Kidney (tissue), 14 donors: ENCODE data around the gene GTPBP1. TPM values are rescaled to one million over a fixed set of nuclear protein-coding genes. Genes with fewer than 3 reads are reported as not detected.

Experiments
- DNase-seq, 5 donors: peaks; one replicate each; pipeline ENCODE4 v3.0.0-alpha.2; 2013 to 2020
- FAIRE-seq: peaks from 2 replicates; lab custom pipeline; 2012; peaks lifted over from hg19 to GRCh38; lab: Jason Lieb, UNC
- H3K27ac ChIP-seq, 2 donors: one replicate each; pipeline ENCODE4 v1.7.0; 2013; ENCODE audit warnings: low read depth in 2 of 2, low read length in 2 of 2, inconsistent platforms in 1 of 2
- H3K27me3 ChIP-seq: one replicate; pipeline ENCODE4 v1.7.1; 2013; ENCODE audit warnings: low read length, inconsistent platforms; ENCODE audit not compliant: control insufficient read depth, insufficient read depth
- H3K36me3 ChIP-seq, 3 donors: one replicate each; pipeline versions ENCODE4 v1.7.0 to v1.7.1; 2013; ENCODE audit warnings: low read length in 3 of 3, control low read depth in 1 of 3, inconsistent platforms in 1 of 3; ENCODE audit not compliant: insufficient read depth in 3 of 3, control insufficient read depth in 2 of 3
- H3K4me1 ChIP-seq, 3 donors: one replicate each; pipeline versions ENCODE4 v1.7.0 to v1.7.1; 2013; ENCODE audit warnings: low read length in 3 of 3, inconsistent platforms in 1 of 3, low read depth in 1 of 3; ENCODE audit not compliant: control insufficient read depth in 2 of 3, insufficient read depth in 2 of 3
- H3K4me3 ChIP-seq, 3 donors: one replicate each; pipeline versions ENCODE4 v1.7.0 to v1.8.1; 2013; ENCODE audit warnings: low read length in 3 of 3, control low read depth in 1 of 3, inconsistent platforms in 1 of 3
- H3K9ac ChIP-seq, 3 donors: one replicate each; pipeline versions ENCODE4 v1.7.0 to v1.7.1; 2013; ENCODE audit warnings: low read length in 3 of 3, control low read depth in 1 of 3, inconsistent platforms in 1 of 3
- H3K9me3 ChIP-seq, 3 donors: one replicate each; pipeline versions ENCODE4 v1.7.0 to v1.7.1; 2013; ENCODE audit warnings: low read length in 3 of 3, control low read depth in 1 of 3, inconsistent platforms in 1 of 3; ENCODE audit not compliant: control insufficient read depth in 2 of 3, insufficient read depth in 1 of 3
- CTCF ChIP-seq: IDR thresholded peaks from 3 replicates; pipeline ENCODE4 v1.5.1; 2012; ENCODE audit warnings: mild to moderate bottlenecking, moderate library complexity, borderline replicate concordance; ENCODE audit not compliant: insufficient read depth; ENCODE audit errors: extremely low read depth
- intact Hi-C: fragments of 100-400 bp; cut with DNase I; formaldehyde crosslinking; loops from one replicate; pipeline ENCODE4 v1.11.1; 2022
- polyA plus RNA-seq: library from polyadenylated mRNA; stranded (reverse); fragments of 350-450 nt; fragmentation: Illumina TruSeq; extraction: RNeasy Lipid Tissue Mini Kit (QIAGEN cat#74804); gene quantifications from one replicate; pipeline ENCODE4 v1.2.3, GENCODE V29; 2014; ENCODE audit warnings: low read depth, low replicate concordance; ENCODE audit not compliant: insufficient read depth
- total RNA-seq: library from RNA; stranded (reverse); fragmentation: NEBNext Ultra II Directional; extraction: Animal tissue kit (Norgen Biotek cat#: 25700); gene quantifications from one replicate; pipeline ENCODE4 v1.2.1, GENCODE V29; 2021
- donor health status: control.
- donor health status: control.
- donor health status: control.
- donor health status: control.
- donor health status: control.
- donor health status: DM: yes; HTN: yes; CAD: no.
- donor health status: Normal renal cell carcinoma (clear cell type).

GTPBP1 gene
- total and polyA plus RNA-seq, 2 donors from 2014 or later, result 11.7 to 52.0 TPM

DNA sequence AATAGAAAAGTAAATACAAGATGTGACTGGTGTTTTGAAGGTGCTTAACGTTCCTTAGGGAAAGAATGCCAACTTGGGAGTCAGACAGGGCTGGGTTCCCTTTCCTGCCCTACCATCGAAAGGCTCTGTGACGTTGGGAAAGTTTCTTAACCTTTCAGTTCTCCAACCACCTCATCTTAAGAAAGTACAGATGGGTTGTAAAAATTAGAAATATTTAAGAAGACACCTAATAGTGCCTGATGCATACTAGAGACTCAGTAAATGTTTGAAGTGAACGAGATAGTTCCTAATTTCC, 1.1 kb downstream of the GTPBP1 start:
- Histone ChIP-seq H3K27ac (peak overlapping the region; percentile 83 to 89), H3K4me1 (peaks cover 6 to 18% (median 15%) of the 10 kb centered on the region in 3 donors), H3K9me3 (no peaks in the 10 kb centered on the region), H3K36me3 (peaks cover 0 to 2% (median 0%) of the 10 kb centered on the region in 3 donors), H3K9ac (peak overlapping the region; percentile 1 to 85 (median 70)), H3K27me3 (no peaks in the 10 kb centered on the region), H3K4me3 (peak overlapping the region; percentile 45 to 91 (median 78))
- FAIRE-seq (no peak), DNase-seq (no peak)
- no peak for TF ChIP-seq CTCF
- intact Hi-C loops, result no loop called here

DNA sequence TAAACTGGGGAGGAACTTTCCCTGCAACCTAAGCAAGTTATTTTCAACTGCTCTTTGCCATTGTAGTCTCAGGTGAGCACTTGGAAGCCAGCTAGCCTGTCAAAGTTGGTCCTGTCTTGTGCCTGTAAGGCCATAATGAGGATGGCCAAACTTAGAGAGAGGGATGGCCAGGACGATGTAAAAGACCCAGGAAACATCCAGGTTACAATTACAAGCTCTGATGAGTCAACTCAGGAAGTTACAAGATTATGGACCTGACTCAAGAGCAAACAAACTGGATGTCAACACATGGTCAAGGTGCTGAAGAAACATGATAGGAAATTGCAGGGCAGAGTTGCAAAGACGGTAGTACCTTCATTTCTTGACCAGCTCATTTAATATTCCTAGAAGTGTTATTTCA, 1.6 kb downstream of the GTPBP1 start:
- no peak for FAIRE-seq
- Histone ChIP-seq H3K4me1 (peaks cover 6 to 20% (median 15%) of the 10 kb centered on the region in 3 donors), H3K27me3 (no peaks in the 10 kb centered on the region), H3K27ac (no peak overlapping the region), H3K4me3 (peak overlapping the region; percentile 45 to 91 (median 78)), H3K36me3 (peaks cover 0 to 2% (median 0%) of the 10 kb centered on the region in 3 donors), H3K9ac (peak overlapping the region in 1 of 3 donors; percentile 70), H3K9me3 (no peaks in the 10 kb centered on the region)
- no peak for DNase-seq
- intact Hi-C loops, result no loop called here
- no peak for TF ChIP-seq CTCF

GRCh38 chr22:38707984-38708383, 2.2 kb downstream of the GTPBP1 start:
- Histone ChIP-seq H3K27me3 (no peaks in the 10 kb centered on the region), H3K36me3 (peaks cover 0 to 2% (median 0%) of the 10 kb centered on the region in 3 donors), H3K27ac (no peak overlapping the region), H3K9me3 (no peaks in the 10 kb centered on the region), H3K4me1 (peaks cover 6 to 24% (median 15%) of the 10 kb centered on the region in 3 donors), H3K4me3 (no peak overlapping the region), H3K9ac (no peak overlapping the region)
- TF ChIP-seq CTCF, result no peak
- intact Hi-C loops, result no loop called here
- FAIRE-seq (no peak), DNase-seq (no peak)

DNA sequence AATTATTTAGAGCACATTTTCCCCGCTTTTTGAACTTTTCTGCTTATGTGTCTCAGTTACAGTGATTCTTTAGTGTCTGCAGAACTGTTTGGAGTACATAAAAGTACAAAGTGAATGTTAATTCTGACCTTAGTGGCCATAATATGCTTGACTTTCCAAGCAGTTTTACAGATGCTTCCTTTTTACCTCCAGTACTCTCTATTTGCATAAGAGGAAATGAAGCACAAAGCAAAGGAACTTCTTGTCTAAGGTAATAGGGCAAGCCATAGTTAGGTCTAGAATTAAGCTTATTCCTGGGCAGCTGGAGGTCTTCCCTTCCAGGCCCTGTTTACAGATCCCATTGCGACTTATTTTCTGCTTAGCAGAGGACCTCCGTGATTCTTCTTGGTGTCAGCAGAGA, 3.6 kb downstream of the GTPBP1 start:
- no peaks in the 10 kb centered on the region for H3K9me3 ChIP-seq
- FAIRE-seq (no peak), DNase-seq (no peak)
- no peak for TF ChIP-seq CTCF
- H3K9ac ChIP-seq, result no peak overlapping the region
- no peak overlapping the region for H3K4me3 ChIP-seq
- H3K4me1 ChIP-seq, result peaks cover 6 to 25% (median 15%) of the 10 kb centered on the region in 3 donors
- H3K27ac ChIP-seq, result no peak overlapping the region
- no peaks in the 10 kb centered on the region for H3K27me3 ChIP-seq
- peaks cover 0 to 2% (median 0%) of the 10 kb centered on the region in 3 donors for H3K36me3 ChIP-seq
- intact Hi-C loops, result no loop called here
